Measurements from ENCODE around the gene MAFG. TPM values are rescaled to one million over a fixed set of nuclear protein-coding genes. Genes with fewer than 3 reads are reported as not detected.

Gene MAFG
- total RNA-seq, 6 experiments from 2014 or later = 7.4 to 12.9 (median 9.2) TPM

DNA sequence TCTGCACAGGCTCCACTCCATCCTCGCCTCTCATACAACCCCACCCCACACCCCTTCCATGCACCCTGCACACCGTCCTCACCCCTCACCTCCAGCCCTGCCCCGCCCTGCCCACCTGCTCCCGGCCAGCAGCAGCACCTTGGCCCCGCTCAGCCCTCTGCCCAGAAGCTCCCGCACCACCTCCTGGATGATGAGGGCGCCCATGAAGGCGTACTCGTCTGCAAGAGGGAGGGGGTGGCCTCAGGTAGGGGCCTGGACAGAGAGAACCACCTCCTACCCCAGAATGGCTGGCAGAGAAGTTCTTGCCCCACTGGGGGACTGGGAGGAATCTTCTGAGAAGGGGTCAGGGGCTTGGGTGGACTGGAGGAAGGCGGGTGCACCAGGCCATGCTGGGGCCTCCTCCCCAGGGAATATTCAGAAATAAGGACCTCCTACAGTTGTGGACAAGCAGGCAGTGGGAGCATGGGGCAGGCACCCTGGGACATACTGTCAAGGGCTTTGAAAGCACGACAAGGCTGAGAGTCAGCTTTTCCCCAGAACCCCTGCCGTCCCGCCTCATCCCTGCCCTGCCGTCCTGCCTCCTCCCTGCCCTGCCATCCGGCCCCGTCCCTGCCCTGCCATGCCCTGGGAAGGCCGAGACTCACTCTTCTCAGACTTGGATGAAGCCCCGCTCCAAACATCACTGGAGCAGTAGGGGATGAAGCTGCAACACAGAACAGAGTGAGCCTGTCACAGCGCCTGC lies 30.3 kb upstream of the MAFG start:
- H3K27me3 ChIP-seq = no peaks in the 10 kb centered on the region
- 84% methylated on average over 14 of the region's 19 CpGs for WGBS (ENCODE audit: insufficient coverage, low coverage, low lambda C conversion rate, missing lambda C conversion rate)
- no peak for TF ChIP-seq CTCF (IDR thresholded peaks at IDR 0.05)
- TF ChIP-seq POLR2A (IDR thresholded peaks at IDR 0.05) = no peak

GRCh38 chr17:81956607-81957589 lies 29.4 kb upstream of the MAFG start:
- Histone ChIP-seq H3K4me1 (peaks cover 0 to 14% (median 0%) of the 10 kb centered on the region in 4 donors), H3K4me3 (no peak overlapping the region), H3K27ac (no peak overlapping the region), H3K36me3 (no peaks in the 10 kb centered on the region), H3K27me3 (no peaks in the 10 kb centered on the region), H3K9me3 (no peaks in the 10 kb centered on the region)
- intact Hi-C loops (cut with DNase I) = loop anchor here in 1 of 2 donors (5.0 kb wide), 1 partner anchor 60 kb away; no protein-coding TSS in a partner anchor
- ATAC-seq = no peak
- no peak for DNase-seq
- 77% methylated on average over 6 of the region's 45 CpGs for WGBS (ENCODE audit: insufficient coverage, low coverage, low lambda C conversion rate, missing lambda C conversion rate)
- TF ChIP-seq CTCF (IDR thresholded peaks at IDR 0.05) = no peak
- TF ChIP-seq POLR2A (IDR thresholded peaks at IDR 0.05) = no peak

More for the DNA sequence above, 30.3 kb upstream of the MAFG start:
- no peaks in the 10 kb centered on the region for H3K9me3 ChIP-seq
- H3K36me3 ChIP-seq = no peaks in the 10 kb centered on the region
- DNase-seq (no peak), ATAC-seq (no peak)
- intact Hi-C loops (cut with DNase I) = loop anchor here in 1 of 2 donors (5.0 kb wide), 1 partner anchor 59 kb away; no protein-coding TSS in a partner anchor
- no peak overlapping the region for H3K27ac ChIP-seq
- peaks cover 0 to 14% (median 0%) of the 10 kb centered on the region in 4 donors for H3K4me1 ChIP-seq
- no peak overlapping the region for H3K4me3 ChIP-seq

DNA sequence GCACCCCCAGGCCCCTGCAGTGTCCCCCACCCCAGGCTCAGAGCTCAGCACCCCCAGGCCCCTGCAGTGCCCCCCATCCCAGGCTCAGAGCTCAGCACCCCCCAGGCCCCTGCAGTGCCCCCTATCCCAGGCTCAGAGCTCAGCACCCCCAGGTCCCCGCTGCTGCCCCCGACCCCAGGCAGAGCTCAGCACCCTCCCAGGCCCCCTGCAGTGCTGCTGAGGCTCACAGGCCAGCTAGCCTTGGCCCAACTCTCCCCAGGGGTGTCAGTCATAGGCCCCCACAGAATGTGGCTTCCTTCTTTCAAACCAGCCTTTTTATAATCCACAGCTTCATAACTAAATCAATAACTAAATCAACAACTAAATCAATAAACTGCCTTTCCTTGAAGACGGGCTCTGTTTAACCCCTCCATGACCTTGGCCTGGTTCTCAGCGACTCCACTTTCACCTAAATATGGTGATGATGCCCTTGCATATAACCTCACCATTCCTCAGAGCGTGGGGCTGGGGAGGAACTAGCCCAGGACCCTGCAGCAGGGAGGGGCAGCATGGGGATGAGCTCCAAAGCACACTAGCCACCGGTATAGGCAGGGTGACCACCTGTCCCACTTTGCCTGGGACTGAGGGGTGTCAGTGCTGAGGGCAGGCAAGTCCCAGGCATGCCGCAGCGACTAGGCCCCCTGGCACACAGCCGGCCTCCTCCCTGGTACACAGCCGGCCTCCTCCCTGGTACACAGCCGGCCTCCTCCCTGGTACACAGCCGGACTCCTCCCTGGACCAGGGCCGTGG lies 28.4 kb upstream of the MAFG start:
- ATAC-seq = no peak
- Histone ChIP-seq H3K27me3 (no peaks in the 10 kb centered on the region), H3K36me3 (no peaks in the 10 kb centered on the region), H3K27ac (no peak overlapping the region), H3K4me1 (peaks cover 0 to 14% (median 0%) of the 10 kb centered on the region in 4 donors), H3K9me3 (no peaks in the 10 kb centered on the region), H3K4me3 (no peak overlapping the region)
- TF ChIP-seq POLR2A (IDR thresholded peaks at IDR 0.05) (no peak), CTCF (IDR thresholded peaks at IDR 0.05) (no peak)
- WGBS (ENCODE audit: insufficient coverage, low coverage, low lambda C conversion rate, missing lambda C conversion rate) = 72% methylated on average over 4 of the region's 13 CpGs
- intact Hi-C loops (cut with DNase I) = loop anchor here in 1 of 2 donors (5.0 kb wide), 1 partner anchor 61 kb away; no protein-coding TSS in a partner anchor
- no peak for DNase-seq
